ENCODE data around the gene HELZ.

- TF ChIP-seq, protein P1, sequence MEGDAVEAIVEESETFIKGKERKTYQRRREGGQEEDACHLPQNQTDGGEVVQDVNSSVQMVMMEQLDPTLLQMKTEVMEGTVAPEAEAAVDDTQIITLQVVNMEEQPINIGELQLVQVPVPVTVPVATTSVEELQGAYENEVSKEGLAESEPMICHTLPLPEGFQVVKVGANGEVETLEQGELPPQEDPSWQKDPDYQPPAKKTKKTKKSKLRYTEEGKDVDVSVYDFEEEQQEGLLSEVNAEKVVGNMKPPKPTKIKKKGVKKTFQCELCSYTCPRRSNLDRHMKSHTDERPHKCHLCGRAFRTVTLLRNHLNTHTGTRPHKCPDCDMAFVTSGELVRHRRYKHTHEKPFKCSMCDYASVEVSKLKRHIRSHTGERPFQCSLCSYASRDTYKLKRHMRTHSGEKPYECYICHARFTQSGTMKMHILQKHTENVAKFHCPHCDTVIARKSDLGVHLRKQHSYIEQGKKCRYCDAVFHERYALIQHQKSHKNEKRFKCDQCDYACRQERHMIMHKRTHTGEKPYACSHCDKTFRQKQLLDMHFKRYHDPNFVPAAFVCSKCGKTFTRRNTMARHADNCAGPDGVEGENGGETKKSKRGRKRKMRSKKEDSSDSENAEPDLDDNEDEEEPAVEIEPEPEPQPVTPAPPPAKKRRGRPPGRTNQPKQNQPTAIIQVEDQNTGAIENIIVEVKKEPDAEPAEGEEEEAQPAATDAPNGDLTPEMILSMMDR (IDR thresholded peaks at IDR 0.05) = no peak
- no peak for TF ChIP-seq EZH2 (IDR thresholded peaks at IDR 0.05)
These were observed 70.8 kb downstream of the HELZ start for GRCh38 chr17:67174190-67174589.
